Astrocyte (in vitro differentiated cells and primary cell): Measurements from ENCODE around the gene MRTFA. TPM values are rescaled to one million over a fixed set of nuclear protein-coding genes. Genes with fewer than 3 reads are reported as not detected.
"Not testable (repeated sequence)": the region's sequence is repeated elsewhere in the genome, so short reads cannot be mapped to it uniquely, and the experiment has no call there.

Experiments used
- DNase-seq: peaks from one replicate; pipeline ENCODE4 v3.0.0-alpha.2; 2010; ENCODE audit warnings: low read depth
- FAIRE-seq: peaks from 2 replicates; lab custom pipeline; 2011; peaks lifted over from hg19 to GRCh38; lab: Jason Lieb, UNC
- H2AFZ ChIP-seq: 2 replicates; pipeline ENCODE4 v1.6.0; 2012; ENCODE audit warnings: low read depth, low read length, inconsistent platforms
- H3K27ac ChIP-seq: 2 replicates; pipeline ENCODE4 v1.5.1; 2011; ENCODE audit warnings: low read depth, low read length, inconsistent platforms
- H3K27me3 ChIP-seq: 2 replicates; pipeline ENCODE4 v1.6.0; 2011; ENCODE audit warnings: low read length, inconsistent platforms; ENCODE audit not compliant: insufficient read depth
- H3K36me3 ChIP-seq: 2 replicates; pipeline ENCODE4 v1.5.1; 2011; ENCODE audit warnings: low read length, inconsistent platforms; ENCODE audit not compliant: insufficient read depth
- H3K4me1 ChIP-seq: 2 replicates; pipeline ENCODE4 v1.5.1; 2011; ENCODE audit warnings: low read length, inconsistent platforms; ENCODE audit not compliant: insufficient read depth
- H3K4me2 ChIP-seq: 2 replicates; pipeline ENCODE4 v1.6.0; 2012; ENCODE audit warnings: low read length, inconsistent platforms
- H3K4me3 ChIP-seq: 2 replicates; pipeline ENCODE4 v1.5.1; 2011; ENCODE audit warnings: low read depth, mild to moderate bottlenecking, low read length, inconsistent platforms; ENCODE audit not compliant: insufficient read depth
- H3K79me2 ChIP-seq: 2 replicates; pipeline ENCODE4 v1.6.0; 2012; ENCODE audit warnings: mild to moderate bottlenecking, low read length, inconsistent platforms; ENCODE audit not compliant: insufficient read depth
- H3K9ac ChIP-seq: 2 replicates; pipeline ENCODE4 v1.6.0; 2012; ENCODE audit warnings: mild to moderate bottlenecking, low read length, inconsistent platforms
- H3K9me3 ChIP-seq: 2 replicates; pipeline ENCODE4 v1.5.1; 2012; ENCODE audit warnings: low read depth, mild to moderate bottlenecking, low read length, inconsistent platforms; ENCODE audit not compliant: insufficient read depth
- H4K20me1 ChIP-seq: 2 replicates; pipeline ENCODE4 v1.6.0; 2012; ENCODE audit warnings: low read length, inconsistent platforms; ENCODE audit not compliant: insufficient read depth
- H3K27ac Mint-ChIP-seq: one replicate; pipeline ENCODE4 v1.8.0; 2021; ENCODE audit warnings: mild to moderate bottlenecking, mixed read lengths; ENCODE audit not compliant: unreplicated experiment
- H3K27me3 Mint-ChIP-seq: one replicate; pipeline ENCODE4 v1.8.0; 2021; ENCODE audit warnings: low read depth, mixed read lengths; ENCODE audit not compliant: unreplicated experiment
- H3K36me3 Mint-ChIP-seq: one replicate; pipeline ENCODE4 v1.8.0; 2021; ENCODE audit warnings: low read depth, mixed read lengths; ENCODE audit not compliant: unreplicated experiment
- H3K4me1 Mint-ChIP-seq: one replicate; pipeline ENCODE4 v1.8.0; 2021; ENCODE audit warnings: low read depth, mixed read lengths; ENCODE audit not compliant: unreplicated experiment
- H3K4me3 Mint-ChIP-seq: one replicate; pipeline ENCODE4 v1.8.0; 2021; ENCODE audit warnings: mild to moderate bottlenecking, moderate library complexity, mixed read lengths; ENCODE audit not compliant: unreplicated experiment
- H3K9me3 Mint-ChIP-seq: one replicate; pipeline ENCODE4 v1.8.0; 2021; ENCODE audit warnings: mild to moderate bottlenecking, mixed read lengths; ENCODE audit not compliant: unreplicated experiment
- EZH2 ChIP-seq: IDR thresholded peaks from 2 replicates; pipeline ENCODE4 v1.6.1; 2012; ENCODE audit warnings: mild to moderate bottlenecking, low read length, inconsistent platforms; ENCODE audit not compliant: insufficient read depth
- total RNA-seq: library from RNA; stranded (reverse); gene quantifications from 2 replicates; pipeline ENCODE4 v1.2.1, GENCODE V29; 2021
- TF ChIP-seq, protein P1 (sequence below): IDR thresholded peaks from 2 replicates; pipeline ENCODE4 v1.5.1; 2011; ENCODE audit warnings: low read depth, mild to moderate bottlenecking, inconsistent platforms, low read length, moderate library complexity; ENCODE audit not compliant: insufficient read depth

MRTFA gene
- total RNA-seq, 1 donor from 2014 or later = 74.3 TPM

DNA sequence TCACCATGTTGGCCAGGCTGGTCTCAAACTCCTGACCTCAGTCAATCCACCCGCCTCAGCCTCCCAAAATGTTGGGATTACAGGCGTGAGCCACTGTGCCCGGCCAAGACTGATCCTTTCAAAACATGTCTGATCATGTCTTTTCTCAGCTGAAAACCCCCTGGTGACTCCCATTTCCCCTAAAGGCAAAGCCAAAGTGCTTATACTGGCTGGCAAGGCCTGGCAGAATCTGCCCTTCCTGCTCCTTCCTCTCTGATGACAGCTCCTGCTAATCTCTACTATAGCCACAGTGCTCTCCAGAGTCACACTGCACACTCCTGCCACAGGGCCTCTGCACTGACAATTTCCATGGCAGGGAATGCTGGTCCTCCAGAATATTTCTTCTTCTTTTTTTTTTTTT lies 40.1 kb upstream of the MRTFA start:
- H4K20me1 ChIP-seq = no peaks in the 10 kb centered on the region
- H3K27me3 ChIP-seq = peaks cover 13% of the 10 kb centered on the region
- Mint-ChIP-seq H3K4me3 (no peak overlapping the region), H3K4me1 (peaks cover 21% of the 10 kb centered on the region), H3K27ac (no peak overlapping the region), H3K27me3 (no peaks in the 10 kb centered on the region), H3K36me3 (no peaks in the 10 kb centered on the region), H3K9me3 (no peaks in the 10 kb centered on the region)
- H2AFZ ChIP-seq = no peak overlapping the region
- no peak overlapping the region for H3K27ac ChIP-seq
- TF ChIP-seq, protein P1, sequence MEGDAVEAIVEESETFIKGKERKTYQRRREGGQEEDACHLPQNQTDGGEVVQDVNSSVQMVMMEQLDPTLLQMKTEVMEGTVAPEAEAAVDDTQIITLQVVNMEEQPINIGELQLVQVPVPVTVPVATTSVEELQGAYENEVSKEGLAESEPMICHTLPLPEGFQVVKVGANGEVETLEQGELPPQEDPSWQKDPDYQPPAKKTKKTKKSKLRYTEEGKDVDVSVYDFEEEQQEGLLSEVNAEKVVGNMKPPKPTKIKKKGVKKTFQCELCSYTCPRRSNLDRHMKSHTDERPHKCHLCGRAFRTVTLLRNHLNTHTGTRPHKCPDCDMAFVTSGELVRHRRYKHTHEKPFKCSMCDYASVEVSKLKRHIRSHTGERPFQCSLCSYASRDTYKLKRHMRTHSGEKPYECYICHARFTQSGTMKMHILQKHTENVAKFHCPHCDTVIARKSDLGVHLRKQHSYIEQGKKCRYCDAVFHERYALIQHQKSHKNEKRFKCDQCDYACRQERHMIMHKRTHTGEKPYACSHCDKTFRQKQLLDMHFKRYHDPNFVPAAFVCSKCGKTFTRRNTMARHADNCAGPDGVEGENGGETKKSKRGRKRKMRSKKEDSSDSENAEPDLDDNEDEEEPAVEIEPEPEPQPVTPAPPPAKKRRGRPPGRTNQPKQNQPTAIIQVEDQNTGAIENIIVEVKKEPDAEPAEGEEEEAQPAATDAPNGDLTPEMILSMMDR = no peak
- TF ChIP-seq EZH2 = no peak
- H3K9ac ChIP-seq = no peak overlapping the region
- no peaks in the 10 kb centered on the region for H3K36me3 ChIP-seq
- FAIRE-seq (no peak), DNase-seq (no peak)
- H3K4me1 ChIP-seq = peaks cover 14% of the 10 kb centered on the region
- H3K4me2 ChIP-seq = no peak overlapping the region
- H3K4me3 ChIP-seq = no peak overlapping the region
- H3K9me3 ChIP-seq = peaks cover 3% of the 10 kb centered on the region
- no peaks in the 10 kb centered on the region for H3K79me2 ChIP-seq

DNA sequence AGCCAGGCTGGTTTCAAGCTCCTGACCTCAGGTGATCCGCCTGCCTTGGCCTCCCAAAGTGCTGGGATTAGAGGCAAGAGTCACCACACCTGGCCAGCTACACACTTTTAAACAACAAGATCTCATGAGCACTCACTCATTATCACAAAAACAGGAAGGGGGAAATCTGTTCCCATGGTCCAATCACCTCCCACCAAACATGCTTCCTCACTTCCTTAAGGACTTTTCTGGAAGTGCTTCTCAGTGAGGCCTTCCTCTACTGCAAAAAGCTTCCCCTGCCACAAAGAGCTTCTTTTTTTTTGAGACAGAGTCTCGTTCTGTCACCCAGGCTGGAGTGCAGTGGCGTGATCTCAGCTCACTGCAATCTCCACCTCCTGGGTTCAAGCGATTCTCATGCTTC lies 39.6 kb upstream of the MRTFA start:
- Histone ChIP-seq H3K4me1 (peaks cover 14% of the 10 kb centered on the region), H3K27me3 (peaks cover 13% of the 10 kb centered on the region)
- not testable (repeated sequence) for H3K4me2 ChIP-seq, DNase-seq, H3K36me3 Mint-ChIP-seq, H3K9ac ChIP-seq, H3K9me3 Mint-ChIP-seq, H2AFZ ChIP-seq, H3K79me2 ChIP-seq, H3K27ac ChIP-seq, H3K9me3 ChIP-seq, H3K4me3 ChIP-seq, FAIRE-seq, H3K27me3 Mint-ChIP-seq, H3K4me3 Mint-ChIP-seq, H4K20me1 ChIP-seq, H3K36me3 ChIP-seq
- H3K27ac Mint-ChIP-seq = peak overlapping the region; percentile 47
- H3K4me1 Mint-ChIP-seq = peaks cover 20% of the 10 kb centered on the region

DNA sequence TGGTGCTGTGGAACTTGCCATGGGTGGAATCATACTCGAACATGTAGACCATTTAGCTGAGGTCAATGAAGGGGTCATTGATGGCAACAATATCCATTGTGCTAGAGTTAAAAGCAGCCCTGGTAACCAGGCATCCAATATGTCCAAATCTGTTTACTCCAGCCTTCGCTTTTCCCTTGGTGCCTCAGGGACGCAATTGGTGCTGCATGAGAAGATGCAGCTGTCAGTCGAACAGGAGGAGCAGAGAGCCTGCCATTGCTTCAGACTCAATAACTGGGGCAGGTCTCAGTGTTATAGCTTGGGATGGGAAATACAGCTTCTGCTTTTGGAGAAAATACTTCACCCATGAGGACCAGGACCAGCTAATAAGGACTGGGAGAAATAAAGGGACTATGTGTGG lies 37.8 kb upstream of the MRTFA start:
- TF ChIP-seq, protein P1 = no peak
- no peak for TF ChIP-seq EZH2
- Histone ChIP-seq H3K36me3 (no peaks in the 10 kb centered on the region), H3K9ac (no peak overlapping the region), H3K9me3 (peaks cover 3% of the 10 kb centered on the region), H3K4me2 (no peak overlapping the region), H3K27ac (no peak overlapping the region), H3K4me1 (peaks cover 6% of the 10 kb centered on the region), H3K79me2 (no peaks in the 10 kb centered on the region), H2AFZ (no peak overlapping the region), H3K4me3 (no peak overlapping the region), H4K20me1 (no peaks in the 10 kb centered on the region), H3K27me3 (peaks cover under 1% of the 10 kb centered on the region)
- no peak for FAIRE-seq
- Mint-ChIP-seq H3K36me3 (no peaks in the 10 kb centered on the region), H3K9me3 (no peaks in the 10 kb centered on the region), H3K4me1 (peaks cover 15% of the 10 kb centered on the region), H3K27ac (no peak overlapping the region), H3K27me3 (no peaks in the 10 kb centered on the region), H3K4me3 (no peak overlapping the region)
- no peak for DNase-seq
